ENCODE results near the gene SSBP3. TPM values are rescaled to one million over a fixed set of nuclear protein-coding genes. Genes with fewer than 3 reads are reported as not detected.

Gene SSBP3
- total RNA-seq, 1 experiment from 2014 or later, result 115 TPM

DNA sequence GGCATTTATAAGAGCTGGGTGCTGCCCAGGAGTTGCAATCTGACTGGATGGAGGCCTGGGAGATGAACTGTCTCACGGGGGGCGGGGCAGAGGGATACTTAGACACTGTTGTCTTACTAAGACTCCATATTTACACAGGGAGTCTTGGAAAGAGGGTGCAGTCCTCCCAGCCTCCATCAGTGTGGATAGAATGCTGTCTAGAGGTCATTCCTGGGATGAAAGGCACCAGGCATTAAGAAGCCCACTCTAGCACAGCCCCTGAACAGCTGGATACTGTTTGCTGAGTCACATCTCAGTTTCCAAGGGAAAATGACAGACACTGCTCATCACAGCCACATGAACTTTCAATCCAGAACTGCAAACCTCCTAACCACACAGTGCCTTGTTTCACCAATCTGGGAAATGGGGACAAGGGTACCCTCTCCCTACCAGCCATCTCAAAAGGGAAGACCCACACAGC, 43.3 kb downstream of the SSBP3 start:
- Mint-ChIP-seq H3K4me1 (peaks cover 89% of the 10 kb centered on the region), H3K27ac (peak overlapping the region; percentile 63), H3K4me3 (no peak overlapping the region), H3K9me3 (no peaks in the 10 kb centered on the region), H3K27me3 (ENCODE audit: low read depth) (no peaks in the 10 kb centered on the region), H3K36me3 (peaks cover 10% of the 10 kb centered on the region)
- ChIA-PET POLR2A (interaction anchor here (0.6 kb wide), 1 partner anchor 230 kb away, joined by 4 read pairs; no protein-coding TSS in a partner anchor), CTCF (interaction anchor here (0.9 kb wide), 1 partner anchor 126 kb away, joined by 3 read pairs; no protein-coding TSS in a partner anchor)
- DNase-seq (ENCODE audit: low spot score), result no peak
- ATAC-seq, result no peak
- TF ChIP-seq SP1 (CRISPR knock-in tag; conservative IDR thresholded peaks at IDR 0.05), result no peak
- TF ChIP-seq ESRRA (CRISPR knock-in tag; IDR thresholded peaks at IDR 0.05; ENCODE audit: borderline replicate concordance), result no peak
- no peak for TF ChIP-seq ZNF423 (CRISPR knock-in tag; IDR thresholded peaks at IDR 0.05)
- TF ChIP-seq, protein P1, sequence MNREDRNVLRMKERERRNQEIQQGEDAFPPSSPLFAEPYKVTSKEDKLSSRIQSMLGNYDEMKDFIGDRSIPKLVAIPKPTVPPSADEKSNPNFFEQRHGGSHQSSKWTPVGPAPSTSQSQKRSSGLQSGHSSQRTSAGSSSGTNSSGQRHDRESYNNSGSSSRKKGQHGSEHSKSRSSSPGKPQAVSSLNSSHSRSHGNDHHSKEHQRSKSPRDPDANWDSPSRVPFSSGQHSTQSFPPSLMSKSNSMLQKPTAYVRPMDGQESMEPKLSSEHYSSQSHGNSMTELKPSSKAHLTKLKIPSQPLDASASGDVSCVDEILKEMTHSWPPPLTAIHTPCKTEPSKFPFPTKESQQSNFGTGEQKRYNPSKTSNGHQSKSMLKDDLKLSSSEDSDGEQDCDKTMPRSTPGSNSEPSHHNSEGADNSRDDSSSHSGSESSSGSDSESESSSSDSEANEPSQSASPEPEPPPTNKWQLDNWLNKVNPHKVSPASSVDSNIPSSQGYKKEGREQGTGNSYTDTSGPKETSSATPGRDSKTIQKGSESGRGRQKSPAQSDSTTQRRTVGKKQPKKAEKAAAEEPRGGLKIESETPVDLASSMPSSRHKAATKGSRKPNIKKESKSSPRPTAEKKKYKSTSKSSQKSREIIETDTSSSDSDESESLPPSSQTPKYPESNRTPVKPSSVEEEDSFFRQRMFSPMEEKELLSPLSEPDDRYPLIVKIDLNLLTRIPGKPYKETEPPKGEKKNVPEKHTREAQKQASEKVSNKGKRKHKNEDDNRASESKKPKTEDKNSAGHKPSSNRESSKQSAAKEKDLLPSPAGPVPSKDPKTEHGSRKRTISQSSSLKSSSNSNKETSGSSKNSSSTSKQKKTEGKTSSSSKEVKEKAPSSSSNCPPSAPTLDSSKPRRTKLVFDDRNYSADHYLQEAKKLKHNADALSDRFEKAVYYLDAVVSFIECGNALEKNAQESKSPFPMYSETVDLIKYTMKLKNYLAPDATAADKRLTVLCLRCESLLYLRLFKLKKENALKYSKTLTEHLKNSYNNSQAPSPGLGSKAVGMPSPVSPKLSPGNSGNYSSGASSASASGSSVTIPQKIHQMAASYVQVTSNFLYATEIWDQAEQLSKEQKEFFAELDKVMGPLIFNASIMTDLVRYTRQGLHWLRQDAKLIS (CRISPR knock-in tag; IDR thresholded peaks at IDR 0.05; ENCODE audit: borderline replicate concordance), result no peak
- no peak for TF ChIP-seq TEAD4 (CRISPR knock-in tag; IDR thresholded peaks at IDR 0.05)
- TF ChIP-seq, protein P2, sequence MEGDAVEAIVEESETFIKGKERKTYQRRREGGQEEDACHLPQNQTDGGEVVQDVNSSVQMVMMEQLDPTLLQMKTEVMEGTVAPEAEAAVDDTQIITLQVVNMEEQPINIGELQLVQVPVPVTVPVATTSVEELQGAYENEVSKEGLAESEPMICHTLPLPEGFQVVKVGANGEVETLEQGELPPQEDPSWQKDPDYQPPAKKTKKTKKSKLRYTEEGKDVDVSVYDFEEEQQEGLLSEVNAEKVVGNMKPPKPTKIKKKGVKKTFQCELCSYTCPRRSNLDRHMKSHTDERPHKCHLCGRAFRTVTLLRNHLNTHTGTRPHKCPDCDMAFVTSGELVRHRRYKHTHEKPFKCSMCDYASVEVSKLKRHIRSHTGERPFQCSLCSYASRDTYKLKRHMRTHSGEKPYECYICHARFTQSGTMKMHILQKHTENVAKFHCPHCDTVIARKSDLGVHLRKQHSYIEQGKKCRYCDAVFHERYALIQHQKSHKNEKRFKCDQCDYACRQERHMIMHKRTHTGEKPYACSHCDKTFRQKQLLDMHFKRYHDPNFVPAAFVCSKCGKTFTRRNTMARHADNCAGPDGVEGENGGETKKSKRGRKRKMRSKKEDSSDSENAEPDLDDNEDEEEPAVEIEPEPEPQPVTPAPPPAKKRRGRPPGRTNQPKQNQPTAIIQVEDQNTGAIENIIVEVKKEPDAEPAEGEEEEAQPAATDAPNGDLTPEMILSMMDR (IDR thresholded peaks at IDR 0.05), result no peak
- TF ChIP-seq, protein P3, sequence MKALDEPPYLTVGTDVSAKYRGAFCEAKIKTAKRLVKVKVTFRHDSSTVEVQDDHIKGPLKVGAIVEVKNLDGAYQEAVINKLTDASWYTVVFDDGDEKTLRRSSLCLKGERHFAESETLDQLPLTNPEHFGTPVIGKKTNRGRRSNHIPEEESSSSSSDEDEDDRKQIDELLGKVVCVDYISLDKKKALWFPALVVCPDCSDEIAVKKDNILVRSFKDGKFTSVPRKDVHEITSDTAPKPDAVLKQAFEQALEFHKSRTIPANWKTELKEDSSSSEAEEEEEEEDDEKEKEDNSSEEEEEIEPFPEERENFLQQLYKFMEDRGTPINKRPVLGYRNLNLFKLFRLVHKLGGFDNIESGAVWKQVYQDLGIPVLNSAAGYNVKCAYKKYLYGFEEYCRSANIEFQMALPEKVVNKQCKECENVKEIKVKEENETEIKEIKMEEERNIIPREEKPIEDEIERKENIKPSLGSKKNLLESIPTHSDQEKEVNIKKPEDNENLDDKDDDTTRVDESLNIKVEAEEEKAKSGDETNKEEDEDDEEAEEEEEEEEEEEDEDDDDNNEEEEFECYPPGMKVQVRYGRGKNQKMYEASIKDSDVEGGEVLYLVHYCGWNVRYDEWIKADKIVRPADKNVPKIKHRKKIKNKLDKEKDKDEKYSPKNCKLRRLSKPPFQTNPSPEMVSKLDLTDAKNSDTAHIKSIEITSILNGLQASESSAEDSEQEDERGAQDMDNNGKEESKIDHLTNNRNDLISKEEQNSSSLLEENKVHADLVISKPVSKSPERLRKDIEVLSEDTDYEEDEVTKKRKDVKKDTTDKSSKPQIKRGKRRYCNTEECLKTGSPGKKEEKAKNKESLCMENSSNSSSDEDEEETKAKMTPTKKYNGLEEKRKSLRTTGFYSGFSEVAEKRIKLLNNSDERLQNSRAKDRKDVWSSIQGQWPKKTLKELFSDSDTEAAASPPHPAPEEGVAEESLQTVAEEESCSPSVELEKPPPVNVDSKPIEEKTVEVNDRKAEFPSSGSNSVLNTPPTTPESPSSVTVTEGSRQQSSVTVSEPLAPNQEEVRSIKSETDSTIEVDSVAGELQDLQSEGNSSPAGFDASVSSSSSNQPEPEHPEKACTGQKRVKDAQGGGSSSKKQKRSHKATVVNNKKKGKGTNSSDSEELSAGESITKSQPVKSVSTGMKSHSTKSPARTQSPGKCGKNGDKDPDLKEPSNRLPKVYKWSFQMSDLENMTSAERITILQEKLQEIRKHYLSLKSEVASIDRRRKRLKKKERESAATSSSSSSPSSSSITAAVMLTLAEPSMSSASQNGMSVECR (CRISPR knock-in tag; IDR thresholded peaks at IDR 0.05; ENCODE audit: borderline replicate concordance), result no peak
- no peak for TF ChIP-seq JAZF1 (CRISPR knock-in tag; IDR thresholded peaks at IDR 0.05)
- no peak for TF ChIP-seq SOX15 (CRISPR knock-in tag; IDR thresholded peaks at IDR 0.05)
- TF ChIP-seq TP53 (CRISPR knock-in tag; IDR thresholded peaks at IDR 0.05), result no peak
- no peak for TF ChIP-seq ATF2 (CRISPR knock-in tag; IDR thresholded peaks at IDR 0.05; ENCODE audit: borderline replicate concordance, low read depth)
- TF ChIP-seq MXD4 (CRISPR knock-in tag; IDR thresholded peaks at IDR 0.05; ENCODE audit: borderline replicate concordance), result no peak
- TF ChIP-seq OVOL2 (CRISPR knock-in tag; IDR thresholded peaks at IDR 0.05; ENCODE audit: borderline replicate concordance), result no peak
- TF ChIP-seq NFYB (CRISPR knock-in tag; conservative IDR thresholded peaks at IDR 0.05; ENCODE audit: low read depth), result no peak
- TF ChIP-seq, protein P4, sequence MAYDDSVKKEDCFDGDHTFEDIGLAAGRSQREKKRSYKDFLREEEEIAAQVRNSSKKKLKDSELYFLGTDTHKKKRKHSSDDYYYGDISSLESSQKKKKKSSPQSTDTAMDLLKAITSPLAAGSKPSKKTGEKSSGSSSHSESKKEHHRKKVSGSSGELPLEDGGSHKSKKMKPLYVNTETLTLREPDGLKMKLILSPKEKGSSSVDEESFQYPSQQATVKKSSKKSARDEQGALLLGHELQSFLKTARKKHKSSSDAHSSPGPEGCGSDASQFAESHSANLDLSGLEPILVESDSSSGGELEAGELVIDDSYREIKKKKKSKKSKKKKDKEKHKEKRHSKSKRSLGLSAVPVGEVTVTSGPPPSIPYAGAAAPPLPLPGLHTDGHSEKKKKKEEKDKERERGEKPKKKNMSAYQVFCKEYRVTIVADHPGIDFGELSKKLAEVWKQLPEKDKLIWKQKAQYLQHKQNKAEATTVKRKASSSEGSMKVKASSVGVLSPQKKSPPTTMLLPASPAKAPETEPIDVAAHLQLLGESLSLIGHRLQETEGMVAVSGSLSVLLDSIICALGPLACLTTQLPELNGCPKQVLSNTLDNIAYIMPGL (CRISPR knock-in tag; IDR thresholded peaks at IDR 0.05), result no peak

All from WTC11 (cell line).